Measurements from ENCODE around the gene NGFR. TPM values are rescaled to one million over a fixed set of nuclear protein-coding genes. Genes with fewer than 3 reads are reported as not detected.

Gene NGFR
- total RNA-seq, 1 experiment from 2014 or later, result 0.11 TPM

GRCh38 chr17:49528966-49529365 lies 33.9 kb downstream of the NGFR start:
- H3K4me2 ChIP-seq, result no peak overlapping the region
- no peak for TF ChIP-seq CTCF (conservative IDR thresholded peaks at IDR 0.05)
- no peak for TF ChIP-seq EZH2 (IDR thresholded peaks at IDR 0.05; ENCODE audit: low read depth)
- H3F3A ChIP-seq (ENCODE audit: insufficient read depth, low read depth), result no peaks in the 10 kb centered on the region
- H3K79me2 ChIP-seq (ENCODE audit: low read depth), result no peaks in the 10 kb centered on the region
- POLR2A ChIA-PET (ENCODE audit: unreplicated experiment), result no interaction called here
- no TSS peak for BruUV-seq (replicated peaks)
- H3K9me3 ChIP-seq (ENCODE audit: insufficient read depth, low read depth), result no peaks in the 10 kb centered on the region
- no peaks in the 10 kb centered on the region for H3K36me3 ChIP-seq (ENCODE audit: low read depth)
- DNase-seq, result no peak
- no peak overlapping the region for H2AFZ ChIP-seq
- H3K9me2 ChIP-seq (ENCODE audit: insufficient read depth), result no peaks in the 10 kb centered on the region
- intact Hi-C loops (cut with micrococcal nuclease; ENCODE audit: unreplicated experiment), result no loop called here
- no peak overlapping the region for H3K27ac ChIP-seq
- CTCF ChIA-PET, result interaction anchor here (0.6 kb wide), 1 partner anchor 60 kb away, joined by 5 read pairs; no protein-coding TSS in a partner anchor
- H4K20me1 ChIP-seq (ENCODE audit: insufficient read depth), result no peaks in the 10 kb centered on the region
- no peaks in the 10 kb centered on the region for H3K4me1 ChIP-seq (replicated peaks; ENCODE audit: insufficient read depth)
- peaks cover 42% of the 10 kb centered on the region for H3K27me3 ChIP-seq (ENCODE audit: insufficient read depth, low read depth)
- no peak overlapping the region for H3K4me3 ChIP-seq

- Histone ChIP-seq H3K9me2 (ENCODE audit: insufficient read depth) (no peaks in the 10 kb centered on the region), H2AFZ (no peak overlapping the region), H3F3A (ENCODE audit: insufficient read depth, low read depth) (no peaks in the 10 kb centered on the region), H3K79me2 (ENCODE audit: low read depth) (no peaks in the 10 kb centered on the region), H3K27me3 (ENCODE audit: insufficient read depth, low read depth) (peaks cover 53% of the 10 kb centered on the region), H3K36me3 (ENCODE audit: low read depth) (no peaks in the 10 kb centered on the region), H3K27ac (no peak overlapping the region), H3K4me1 (replicated peaks; ENCODE audit: insufficient read depth) (no peaks in the 10 kb centered on the region), H3K4me3 (no peak overlapping the region), H3K4me2 (no peak overlapping the region), H3K9me3 (ENCODE audit: insufficient read depth, low read depth) (no peaks in the 10 kb centered on the region), H4K20me1 (ENCODE audit: insufficient read depth) (no peaks in the 10 kb centered on the region)
- POLR2A ChIA-PET (ENCODE audit: unreplicated experiment), result no interaction called here
- intact Hi-C loops (cut with micrococcal nuclease; ENCODE audit: unreplicated experiment), result no loop called here
- CTCF ChIA-PET, result interaction anchor here (0.6 to 0.7 kb wide), 5 partner anchors 13 to 169 kb away, joined by 3 to 18 read pairs (median 4); no protein-coding TSS in a partner anchor
- DNase-seq, result no peak
- TF ChIP-seq EZH2 (IDR thresholded peaks at IDR 0.05; ENCODE audit: low read depth) (no peak), CTCF (conservative IDR thresholded peaks at IDR 0.05) (no peak)
- BruUV-seq (replicated peaks), result no TSS peak
Observed at GRCh38 chr17:49530118-49530517, 35.0 kb downstream of the NGFR start.

- peaks cover 13% of the 10 kb centered on the region; the same call in 1 of the 2 replicates for H3K27me3 ChIP-seq (ENCODE audit: insufficient read depth, low read depth)
- TF ChIP-seq EZH2 (IDR thresholded peaks at IDR 0.05; ENCODE audit: low read depth) (no peak), CTCF (conservative IDR thresholded peaks at IDR 0.05) (no peak)
- H3K27ac ChIP-seq, result no peak overlapping the region
- no peaks in the 10 kb centered on the region for H3K79me2 ChIP-seq (ENCODE audit: low read depth)
- ChIA-PET POLR2A (ENCODE audit: unreplicated experiment) (no interaction called here), CTCF (no interaction called here)
- intact Hi-C loops (cut with micrococcal nuclease; ENCODE audit: unreplicated experiment), result no loop called here
- DNase-seq, result no peak
- H3K4me1 ChIP-seq (replicated peaks; ENCODE audit: insufficient read depth), result no peaks in the 10 kb centered on the region
- H3K4me2 ChIP-seq, result no peak overlapping the region
- H3K4me3 ChIP-seq, result no peak overlapping the region
- no peaks in the 10 kb centered on the region for H3K9me3 ChIP-seq (ENCODE audit: insufficient read depth, low read depth)
- no peaks in the 10 kb centered on the region for H3K36me3 ChIP-seq (ENCODE audit: low read depth)
- H3F3A ChIP-seq (ENCODE audit: insufficient read depth, low read depth), result no peaks in the 10 kb centered on the region
- H3K9me2 ChIP-seq (ENCODE audit: insufficient read depth), result no peaks in the 10 kb centered on the region
- no TSS peak for BruUV-seq (replicated peaks)
- H2AFZ ChIP-seq, result no peak overlapping the region
- no peaks in the 10 kb centered on the region for H4K20me1 ChIP-seq (ENCODE audit: insufficient read depth)
Observed at GRCh38 chr17:49543860-49544259, 48.8 kb downstream of the NGFR start.
